EH (cell line): ENCODE results near the gene CASZ1.

Source experiments
- DNase-seq: peaks from one replicate; pipeline ENCODE4 v3.0.0-alpha.2; 2015; ENCODE audit warnings: low read depth

Gene CASZ1

GRCh38 chr1:10704368-10704882 is 92.0 kb downstream of the CASZ1 start:
- no peak for DNase-seq

GRCh38 chr1:10703702-10704101 is 92.7 kb downstream of the CASZ1 start:
- DNase-seq, result no peak

DNA sequence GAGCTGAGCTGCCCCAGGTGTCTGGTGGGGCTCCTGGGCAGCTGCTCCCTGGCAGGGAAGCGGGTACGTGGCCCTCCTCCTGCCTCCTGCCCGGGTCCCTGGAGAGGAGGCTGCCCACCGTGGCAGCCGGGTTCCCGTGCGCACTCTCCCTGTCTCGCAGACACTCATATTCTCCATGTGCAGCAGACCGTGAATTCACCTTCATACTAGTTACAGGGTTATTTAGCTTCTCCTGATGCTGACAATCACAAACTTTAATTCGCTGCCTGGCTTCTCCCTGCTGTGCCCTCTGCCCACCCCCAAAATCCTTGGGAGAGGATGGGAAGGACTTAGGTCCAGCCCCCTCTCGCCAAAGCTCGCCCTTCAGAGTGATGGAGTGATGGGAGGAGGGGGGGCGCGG is 95.3 kb downstream of the CASZ1 start:
- no peak for DNase-seq

DNA sequence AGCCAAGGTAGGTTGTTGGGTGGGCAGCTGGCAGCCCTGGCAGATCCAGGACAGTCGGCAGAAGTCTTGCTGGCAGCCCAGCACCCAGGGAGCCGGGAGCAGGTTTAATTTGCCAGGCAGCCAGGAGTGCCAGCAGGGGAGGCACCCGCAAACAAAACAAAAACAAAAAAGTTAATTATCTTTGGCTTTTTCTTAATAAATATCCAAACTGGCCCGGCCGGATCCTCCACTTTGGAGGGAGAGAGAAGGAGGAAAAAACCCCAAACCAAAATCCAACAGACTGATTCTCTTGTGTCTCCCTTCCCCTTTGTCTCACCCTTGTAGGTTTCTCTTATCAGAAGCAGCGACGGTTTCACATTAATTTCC is 97.0 kb downstream of the CASZ1 start:
- no peak for DNase-seq

- DNase-seq, result no peak
These were observed 97.5 kb downstream of the CASZ1 start for GRCh38 chr1:10698726-10699469.

DNA sequence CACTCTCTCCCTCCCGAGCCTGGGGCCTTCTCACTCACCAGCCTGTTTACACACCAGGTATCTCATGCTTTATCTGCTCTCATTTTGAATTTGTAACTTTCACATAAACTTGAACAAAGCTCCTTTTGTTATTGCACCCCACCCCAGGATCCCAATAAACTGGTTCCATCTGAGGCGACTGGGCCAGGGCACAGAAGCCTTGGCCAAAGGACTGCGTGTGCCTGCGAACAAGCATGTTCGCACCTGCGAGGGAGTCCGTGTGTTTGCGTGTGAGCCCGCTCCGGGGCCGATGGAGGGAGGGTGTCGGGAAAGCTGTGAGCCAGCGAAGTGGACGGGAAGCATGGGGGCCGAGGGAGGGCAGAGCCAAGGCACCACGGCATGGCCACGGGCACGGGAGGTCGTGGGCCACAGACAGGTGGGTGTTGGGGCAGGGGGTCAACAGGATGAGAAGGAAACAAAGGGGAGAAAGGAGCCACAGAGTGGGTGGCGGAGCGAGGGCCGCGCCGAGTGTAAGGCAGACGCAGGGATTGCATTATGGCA is 98.8 kb downstream of the CASZ1 start:
- DNase-seq, result no peak

GRCh38 chr1:10696977-10697376 is 99.5 kb downstream of the CASZ1 start:
- DNase-seq, result peak; percentile 36

DNA sequence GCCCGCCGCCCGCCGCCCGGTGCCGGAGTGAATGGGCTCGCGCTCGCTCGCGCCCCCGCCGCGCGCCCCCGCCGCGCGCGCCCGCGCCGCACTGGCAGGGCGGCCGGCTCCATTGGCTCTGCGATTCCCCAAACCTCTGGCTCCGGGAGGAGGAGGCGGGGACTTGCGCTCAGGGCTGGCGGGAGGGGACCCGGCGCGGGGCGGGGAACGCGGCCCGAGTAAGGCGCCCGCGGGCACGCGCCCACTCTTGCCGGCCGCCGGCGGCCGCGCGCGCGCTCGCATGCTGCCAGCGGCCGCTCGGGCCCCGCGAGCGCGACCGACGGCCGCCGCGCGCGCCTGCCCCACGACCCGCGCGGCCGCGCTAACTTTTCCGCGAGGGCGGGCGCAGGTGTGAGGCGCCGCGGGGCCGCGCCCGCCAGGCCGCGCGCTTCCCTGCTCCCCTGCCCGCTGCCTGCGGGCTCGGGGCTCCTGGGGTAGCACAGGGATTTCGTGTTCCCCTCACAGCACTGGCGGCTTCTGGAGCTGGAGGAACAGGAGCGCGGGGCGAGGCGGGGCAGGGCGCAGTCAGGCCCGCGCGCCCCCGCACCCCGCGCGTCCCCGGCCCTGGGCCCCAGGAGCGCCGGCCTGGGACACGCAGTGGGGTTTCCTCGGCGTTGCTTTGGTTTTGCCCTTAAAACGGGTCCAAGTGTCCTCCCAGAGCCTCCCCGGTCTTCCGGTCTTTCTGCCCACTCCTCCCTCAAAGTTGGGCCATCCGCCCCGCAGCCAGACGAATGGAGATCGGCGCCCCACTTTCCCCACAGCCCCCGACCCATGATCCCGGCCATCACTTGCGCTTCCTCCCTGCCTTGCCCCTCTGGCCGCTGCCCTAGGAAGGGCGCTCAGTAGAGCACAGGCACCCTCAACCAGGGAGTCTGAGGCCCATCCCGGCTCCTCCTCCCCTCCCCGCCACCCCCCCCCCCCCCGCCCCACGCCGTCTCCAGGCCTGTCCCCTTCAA is 101.5 kb downstream of the CASZ1 start:
- peak; percentile 86 for DNase-seq

DNA sequence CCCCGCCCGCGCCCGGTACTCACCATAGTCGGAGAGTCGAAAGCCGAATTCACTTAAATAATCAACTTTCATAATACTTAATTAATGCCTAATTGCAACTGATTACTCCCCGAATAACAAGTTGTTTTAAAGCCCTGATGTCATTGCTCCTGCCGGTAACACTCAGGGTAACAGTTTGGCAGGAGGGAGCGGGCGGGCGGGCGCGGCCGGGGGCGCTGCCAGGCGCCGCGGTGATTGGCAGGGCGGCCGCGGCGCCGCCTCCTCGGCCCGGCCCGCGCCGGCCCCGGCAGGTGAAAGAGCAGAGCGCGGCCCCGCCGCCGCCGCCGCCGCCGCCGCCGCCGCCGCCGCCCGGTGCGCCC is 102.2 kb downstream of the CASZ1 start:
- no peak for DNase-seq

DNA sequence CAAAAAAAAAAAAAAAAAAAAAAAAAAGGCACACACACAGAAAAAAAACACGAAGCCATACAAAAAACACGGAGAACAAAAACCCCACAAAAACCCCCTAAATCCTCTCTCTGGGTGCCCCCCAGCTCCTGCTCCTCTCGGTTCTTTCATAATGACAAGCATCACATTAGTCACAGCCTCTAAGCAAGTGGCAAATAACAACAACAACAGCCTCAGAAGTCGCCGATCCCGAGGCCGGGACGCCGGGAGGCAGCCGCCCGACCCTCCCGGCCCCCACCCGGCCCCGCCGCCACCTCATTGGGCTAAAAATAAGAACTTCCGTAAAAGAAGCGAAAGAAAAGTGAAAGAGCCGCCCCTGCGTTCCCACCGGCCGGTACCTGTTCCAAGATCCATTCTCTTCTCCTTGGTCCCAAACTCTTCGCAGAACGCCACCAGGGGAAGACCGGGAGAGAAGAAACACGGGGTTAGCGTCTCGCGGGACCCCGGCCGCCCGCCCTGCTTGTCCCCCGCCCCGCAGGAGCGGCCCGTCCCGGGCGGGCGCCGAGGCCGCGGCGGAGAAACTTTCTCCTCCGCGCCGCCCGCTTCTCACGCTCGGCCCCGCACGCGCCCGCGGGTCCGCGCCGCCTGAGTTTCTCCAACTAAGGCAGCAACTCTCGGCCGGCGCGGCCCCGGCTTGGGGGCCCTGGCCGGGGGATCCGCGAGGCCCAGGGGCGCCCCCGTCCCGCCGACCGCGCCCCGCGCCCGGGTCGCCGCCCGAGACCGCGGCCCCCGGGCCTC is 102.8 kb downstream of the CASZ1 start:
- peak; percentile 40 for DNase-seq

DNA sequence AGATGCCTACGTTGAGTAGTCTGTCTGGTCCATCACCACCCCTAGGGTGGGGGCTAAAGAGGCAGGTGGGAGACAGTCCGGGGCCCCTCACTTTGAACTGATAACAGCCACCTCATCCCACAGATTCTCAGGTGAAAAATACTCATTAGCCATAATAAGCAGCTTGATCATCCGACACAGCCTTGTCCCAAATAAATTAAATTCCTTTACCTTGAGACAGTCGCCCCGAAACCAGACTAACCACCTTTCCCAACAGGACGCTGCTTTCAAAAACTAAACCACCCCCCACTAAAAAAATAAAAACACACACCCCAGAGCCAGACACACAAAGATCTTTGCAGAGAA is 103.3 kb downstream of the CASZ1 start:
- DNase-seq, result no peak

DNA sequence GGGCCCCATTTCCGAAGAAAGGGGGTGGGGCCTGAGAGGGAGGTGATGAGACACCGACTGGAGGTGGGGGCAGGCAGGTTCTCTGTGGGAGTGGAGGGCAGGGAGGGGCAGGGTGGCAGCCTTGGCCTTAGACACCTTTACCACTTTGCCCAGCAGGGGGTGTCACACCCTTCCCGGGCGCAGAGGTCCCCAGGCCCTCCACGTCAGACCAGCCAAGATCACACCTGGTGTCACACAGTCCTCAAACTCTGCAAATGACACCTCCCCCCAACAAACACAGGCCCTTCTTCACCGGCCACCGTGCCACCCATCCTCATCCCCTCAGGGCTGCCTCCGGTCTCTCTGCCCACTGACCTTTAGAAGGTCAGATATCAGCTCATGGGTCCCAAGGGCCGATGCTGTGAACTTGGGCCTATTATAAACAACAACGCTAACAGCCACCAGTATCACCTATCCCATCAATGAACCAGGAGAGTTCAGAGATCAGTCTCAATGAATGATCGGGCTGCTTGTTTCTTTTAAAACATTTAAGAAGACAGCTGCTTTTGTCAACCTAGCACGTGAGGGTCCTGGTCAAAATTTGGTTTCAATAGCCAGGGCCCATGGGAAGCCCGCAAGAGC is 103.9 kb downstream of the CASZ1 start:
- peak; percentile 4 for DNase-seq

GRCh38 chr1:10691740-10692125 is 104.7 kb downstream of the CASZ1 start:
- peak; percentile 47 for DNase-seq

DNA sequence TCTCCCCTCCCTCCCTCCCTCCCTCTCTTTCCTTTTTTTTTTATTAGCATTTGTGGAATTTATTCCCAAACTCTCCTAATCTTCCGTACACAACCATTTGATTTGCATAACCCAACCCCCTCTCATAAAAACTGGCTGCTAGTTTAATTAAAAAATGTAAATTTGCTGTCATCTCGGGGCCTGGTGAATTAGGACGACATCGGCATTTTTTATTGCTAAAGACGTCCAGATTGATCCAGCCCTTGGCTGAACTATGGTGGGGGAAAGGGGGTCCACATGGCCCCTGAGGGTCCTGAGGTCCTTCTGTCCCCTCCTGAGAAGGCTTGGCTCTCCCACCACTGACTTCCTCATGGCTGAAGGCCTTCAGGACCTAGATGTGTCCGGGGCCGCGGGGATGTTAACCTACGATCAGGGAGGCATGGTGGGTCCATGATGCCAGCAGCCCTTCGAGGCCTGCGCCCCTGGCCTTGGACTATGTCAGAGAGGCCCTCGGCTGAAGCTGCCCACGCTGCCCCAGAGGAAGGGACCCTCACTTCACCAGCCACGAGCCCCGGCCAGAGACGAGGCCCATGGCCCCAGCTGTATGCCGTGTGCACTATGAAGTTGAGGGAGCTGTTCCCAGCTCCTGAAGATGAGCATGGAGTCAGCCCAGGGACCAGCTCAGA is 105.2 kb downstream of the CASZ1 start:
- DNase-seq, result no peak

GRCh38 chr1:10690484-10690883 is 106.0 kb downstream of the CASZ1 start:
- DNase-seq, result no peak

- DNase-seq, result no peak
These were observed 108.0 kb downstream of the CASZ1 start for GRCh38 chr1:10688409-10688786.

DNA sequence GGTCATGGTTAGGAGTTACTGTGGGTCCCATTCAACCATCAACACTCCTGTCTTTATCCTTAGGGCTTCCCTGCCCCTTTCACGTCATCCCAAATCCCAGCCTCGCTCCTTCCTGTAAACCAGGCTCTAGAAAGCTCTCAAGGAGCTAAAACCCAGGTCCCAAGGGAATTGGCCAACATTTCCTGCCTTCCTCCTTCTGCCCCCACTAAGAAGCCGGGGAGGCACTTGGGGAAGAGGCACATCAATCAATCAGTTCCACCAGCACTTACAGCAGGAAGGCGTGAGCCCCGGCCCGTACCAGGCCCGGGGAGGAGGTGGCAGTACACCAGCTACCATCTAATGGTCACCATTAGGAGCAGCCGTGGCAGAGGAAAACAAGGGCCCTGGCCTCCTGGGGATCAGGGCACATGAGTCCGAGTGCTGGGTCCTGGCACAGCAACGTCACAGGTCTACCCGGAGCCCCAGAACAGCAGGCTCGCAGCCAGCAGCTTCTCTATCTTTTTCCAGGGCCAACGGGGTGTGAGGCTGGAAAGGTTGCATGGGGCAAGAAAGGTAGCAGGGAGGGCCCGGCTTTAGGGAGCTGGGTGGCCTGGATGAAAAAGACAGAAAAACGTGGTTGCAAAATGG is 108.6 kb downstream of the CASZ1 start:
- peak; percentile 19 for DNase-seq

- DNase-seq, result no peak
These were observed 109.2 kb downstream of the CASZ1 start for GRCh38 chr1:10687251-10687651.

DNA sequence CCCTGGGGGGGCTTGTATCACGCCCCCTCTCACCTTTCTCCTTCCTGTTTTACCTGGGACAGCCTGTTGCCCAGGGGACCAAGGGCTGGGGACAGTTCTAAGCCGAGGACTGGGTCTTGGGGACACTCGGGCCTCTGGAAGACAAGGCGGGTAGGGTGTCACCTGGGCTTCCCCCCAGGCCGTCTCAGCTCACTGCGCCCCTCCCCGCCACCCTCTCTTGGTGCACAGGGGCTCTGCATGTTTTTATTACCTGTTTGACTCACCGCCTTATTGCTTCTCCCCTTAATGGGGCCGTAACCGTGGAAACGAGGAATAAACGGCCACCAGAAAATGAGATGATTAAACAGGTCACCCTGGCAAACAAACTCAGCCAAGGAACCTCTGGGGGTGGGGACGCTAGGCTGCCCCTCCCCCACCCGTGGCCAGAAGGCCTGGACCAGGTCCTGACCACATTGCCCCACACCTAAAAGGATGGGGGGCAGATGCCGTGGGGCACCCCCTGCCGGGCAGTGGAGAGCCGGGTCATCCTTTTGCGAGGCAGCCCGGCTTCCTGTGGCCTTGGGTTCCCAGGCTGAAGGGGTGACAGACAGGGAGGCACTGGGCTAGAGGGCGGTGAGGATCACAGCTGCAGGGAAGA is 109.9 kb downstream of the CASZ1 start:
- DNase-seq, result no peak

GRCh38 chr1:10685808-10686403 is 110.5 kb downstream of the CASZ1 start:
- DNase-seq, result peak; percentile 16
